NCI-H2171 (cell line): Measurements from ENCODE around the gene ZCCHC8.
"Not testable (repeated sequence)": the region's sequence is repeated elsewhere in the genome, so short reads cannot be mapped to it uniquely, and the experiment has no call there.

Experiments
- DNase-seq: peaks from one replicate; lab custom pipeline; 2025; lab: John Stamatoyannopoulos, UW

The ZCCHC8 gene

GRCh38 chr12:122471324-122472226 is 29.2 kb downstream of the ZCCHC8 start:
- DNase-seq: peak; percentile 32

GRCh38 chr12:122470576-122470975 is 30.2 kb downstream of the ZCCHC8 start:
- not testable (repeated sequence) for DNase-seq

- DNase-seq: not testable (repeated sequence)
Observed at GRCh38 chr12:122469856-122470255, 30.9 kb downstream of the ZCCHC8 start.

- no peak for DNase-seq
Observed at GRCh38 chr12:122467983-122468382, 32.7 kb downstream of the ZCCHC8 start.

GRCh38 chr12:122464317-122465042 is 36.3 kb downstream of the ZCCHC8 start:
- not testable (repeated sequence) for DNase-seq

GRCh38 chr12:122460641-122461040 is 40.1 kb downstream of the ZCCHC8 start:
- DNase-seq: no peak

GRCh38 chr12:122460061-122460460 is 40.7 kb downstream of the ZCCHC8 start:
- no peak for DNase-seq

- no peak for DNase-seq
Observed at GRCh38 chr12:122459211-122459610, 41.5 kb downstream of the ZCCHC8 start.

- no peak for DNase-seq
Observed at GRCh38 chr12:122458105-122459035, 42.4 kb downstream of the ZCCHC8 start.

GRCh38 chr12:122457627-122458026 is 43.1 kb downstream of the ZCCHC8 start:
- no peak for DNase-seq

GRCh38 chr12:122454739-122455138 is 46.0 kb downstream of the ZCCHC8 start:
- DNase-seq: no peak

GRCh38 chr12:122454250-122454721 is 46.4 kb downstream of the ZCCHC8 start:
- DNase-seq: no peak

GRCh38 chr12:122452701-122453285 is 47.9 kb downstream of the ZCCHC8 start:
- no peak for DNase-seq

- DNase-seq: no peak
Observed at GRCh38 chr12:122449317-122449716, 51.4 kb downstream of the ZCCHC8 start.

GRCh38 chr12:122447825-122448224 is 52.9 kb downstream of the ZCCHC8 start:
- not testable (repeated sequence) for DNase-seq

GRCh38 chr12:122446390-122446789 is 54.3 kb downstream of the ZCCHC8 start:
- DNase-seq: not testable (repeated sequence)

GRCh38 chr12:122444071-122444470 is 56.7 kb downstream of the ZCCHC8 start:
- not testable (repeated sequence) for DNase-seq

- not testable (repeated sequence) for DNase-seq
Observed at GRCh38 chr12:122438822-122439221, 61.9 kb downstream of the ZCCHC8 start.

GRCh38 chr12:122437656-122438121 is 63.0 kb downstream of the ZCCHC8 start:
- DNase-seq: peak; percentile 91

- no peak for DNase-seq
Observed at GRCh38 chr12:122435186-122435585, 65.5 kb downstream of the ZCCHC8 start.

- DNase-seq: not testable (repeated sequence)
Observed at GRCh38 chr12:122429043-122429442, 71.7 kb downstream of the ZCCHC8 start.
